HCT116 (cell line): Measurements from ENCODE around the gene MYH11. TPM values are rescaled to one million over a fixed set of nuclear protein-coding genes. Genes with fewer than 3 reads are reported as not detected.

ENCODE experiments used
- ATAC-seq: fragments of 200-7000 bp; cut with Tn5 transposase; 2 replicates; pipeline ENCODE4 v1.9.1; 2020; ENCODE audit warnings: mild to moderate bottlenecking, moderate library complexity
- BruUV-seq: library from RNA; stranded (reverse); fragments of 400-500 nt; replicated peaks from 2 replicates; lab custom pipeline; 2021; lab: Mats Ljungman, UMichigan
- CTCF ChIA-PET: fragments of 300-600 bp; sonication (Branson Sonifier 250); formaldehyde crosslinking; loops from one replicate; lab custom pipeline; 2021; ENCODE audit warnings: antibody characterized with exemption; lab: Charles Lee
- POLR2A ChIA-PET: fragments of 300-600, 350-600 bp; sonication (Branson Sonifier 250); formaldehyde crosslinking; loops from one replicate; lab custom pipeline; 2021; ENCODE audit warnings: antibody characterized with exemption; lab: Charles Lee
- RAD21 ChIA-PET, 2 experiments: fragments of 300-600 bp; sonication (Branson Sonifier 250); formaldehyde crosslinking; loops; one replicate each; lab custom pipeline; 2023; ENCODE audit warnings: low total read pairs in 2 of 2; ENCODE audit not compliant: uncharacterized antibody in 2 of 2, unreplicated experiment in 2 of 2, low non-redundant PET in 1 of 2; lab: Charles Lee
- DNase-seq: peaks from one replicate; pipeline ENCODE4 v3.0.0-alpha.2; 2010; ENCODE audit warnings: low read depth, low spot score
- H2AFZ ChIP-seq: fragments of 200-600 bp; shearing (Covaris generic), sonication (generic); 2 replicates; pipeline ENCODE4 v1.6.1; 2017; ENCODE audit warnings: low read depth, mixed run types, mixed read lengths, antibody characterized with exemption, low read length; ENCODE audit not compliant: poor library complexity, severe bottlenecking
- H3K27ac ChIP-seq: 2 replicates; pipeline ENCODE4 v1.5.1; 2012; ENCODE audit warnings: low read depth, low read length
- H3K27me3 ChIP-seq: fragments of 200-600 bp; sonication (generic); 2 replicates; pipeline ENCODE4 v1.6.1; 2016; ENCODE audit warnings: mixed run types, low read length, mixed read lengths; ENCODE audit not compliant: insufficient read depth
- H3K36me3 ChIP-seq, 2 experiments: fragments of 200-500 bp in 1 of 2; fragments of 200-600 bp in 1 of 2; sonication (Bioruptor generic) in 1 of 2; sonication (generic) in 1 of 2; 2 replicates each; pipeline versions ENCODE4 v1.5.1 to v1.6.1; 2014 to 2016; ENCODE audit warnings: low read length in 2 of 2, inconsistent platforms in 1 of 2, mixed read lengths in 1 of 2, mixed run types in 1 of 2; ENCODE audit not compliant: insufficient read depth in 2 of 2, control insufficient read depth in 1 of 2
- H3K4me1 ChIP-seq, 2 experiments: fragments of 200-600 bp in 1 of 2; sonication (generic) in 1 of 2; 2 replicates each; pipeline versions ENCODE4 v1.5.1 to v1.6.1; 2012 to 2017; ENCODE audit warnings: low read length in 2 of 2, inconsistent platforms in 1 of 2, mild to moderate bottlenecking in 1 of 2, mixed read lengths in 1 of 2, mixed run types in 1 of 2, moderate library complexity in 1 of 2; ENCODE audit not compliant: insufficient read depth in 2 of 2, control insufficient read depth in 1 of 2
- H3K4me2 ChIP-seq: fragments of 200-600 bp; sonication (generic); 2 replicates; pipeline ENCODE4 v1.6.1; 2017; ENCODE audit warnings: mixed run types, low read length, mixed read lengths
- H3K4me3 ChIP-seq, 2 experiments: fragments of 200-600 bp in 1 of 2; sonication (generic) in 1 of 2; replicated peaks in 1 of 2; 2 replicates each; pipeline ENCODE4 v1.5.1; 2011 to 2016; ENCODE audit warnings: low read length in 2 of 2, control low read depth in 1 of 2, low read depth in 1 of 2, mild to moderate bottlenecking in 1 of 2, mixed read lengths in 1 of 2, mixed run types in 1 of 2
- H3K79me2 ChIP-seq: fragments of 200-600 bp; sonication (generic); 2 replicates; pipeline ENCODE4 v1.6.1; 2017; ENCODE audit warnings: mild to moderate bottlenecking, mixed run types, low read length, moderate library complexity, mixed read lengths; ENCODE audit not compliant: insufficient read depth
- H3K9ac ChIP-seq: fragments of 200-600 bp; sonication (generic); 2 replicates; pipeline ENCODE4 v1.6.1; 2016; ENCODE audit warnings: low read length, mixed read lengths
- H3K9me2 ChIP-seq: fragments of 200-600 bp; sonication (generic), shearing (Covaris generic); 2 replicates; pipeline ENCODE4 v1.6.1; 2017; ENCODE audit warnings: mixed run types, mild to moderate bottlenecking, moderate library complexity; ENCODE audit not compliant: insufficient read depth
- H3K9me3 ChIP-seq, 2 experiments: fragments of 200-500 bp in 1 of 2; fragments of 200-600 bp in 1 of 2; sonication (Bioruptor generic) in 1 of 2; sonication (generic) in 1 of 2; 2 replicates each; pipeline ENCODE4 v1.6.1; 2014 to 2017; ENCODE audit warnings: low read length in 2 of 2, mixed read lengths in 2 of 2, inconsistent platforms in 1 of 2, low read depth in 1 of 2, mild to moderate bottlenecking in 1 of 2, mixed run types in 1 of 2, moderate library complexity in 1 of 2; ENCODE audit not compliant: control insufficient read depth in 1 of 2, insufficient read depth in 1 of 2
- H4K20me1 ChIP-seq: fragments of 200-600 bp; sonication (generic), shearing (Covaris generic); 2 replicates; pipeline ENCODE4 v1.6.1; 2017; ENCODE audit warnings: mixed run types, mild to moderate bottlenecking, moderate library complexity; ENCODE audit not compliant: insufficient read depth
- CBX3 ChIP-seq: IDR thresholded peaks from 2 replicates; pipeline ENCODE4 v1.6.1; 2012; ENCODE audit warnings: low read depth
- CEBPB ChIP-seq: IDR thresholded peaks from 2 replicates; pipeline ENCODE4 v1.6.1; 2012; ENCODE audit warnings: low read depth
- CTCF ChIP-seq, 3 experiments: fragments of 200-600 bp in 1 of 3; sonication (generic) in 1 of 3; IDR thresholded peaks in 2 of 3; conservative IDR thresholded peaks in 1 of 3; 2 replicates each; pipeline ENCODE4 v1.5.1; 2012 to 2017; ENCODE audit warnings: low read depth in 2 of 3, low read length in 2 of 3, antibody characterized with exemption in 1 of 3, borderline replicate concordance in 1 of 3, control low read depth in 1 of 3, mild to moderate bottlenecking in 1 of 3, mixed read lengths in 1 of 3, mixed run types in 1 of 3, moderate library complexity in 1 of 3; ENCODE audit not compliant: insufficient read depth in 1 of 3
- EGR1 ChIP-seq: IDR thresholded peaks from 2 replicates; pipeline ENCODE4 v1.6.1; 2012; ENCODE audit warnings: low read depth
- FOSL1 ChIP-seq: IDR thresholded peaks from 2 replicates; pipeline ENCODE4 v1.6.1; 2012; ENCODE audit warnings: low read depth
- JUND ChIP-seq: IDR thresholded peaks from 2 replicates; pipeline ENCODE4 v1.6.1; 2012
- RAD21 ChIP-seq: IDR thresholded peaks from 2 replicates; pipeline ENCODE4 v1.6.1; 2012; ENCODE audit warnings: low read depth, mild to moderate bottlenecking
- REST ChIP-seq: IDR thresholded peaks from 2 replicates; pipeline ENCODE4 v1.6.1; 2012; ENCODE audit warnings: low read depth
- SIN3A ChIP-seq: IDR thresholded peaks from 2 replicates; pipeline ENCODE4 v1.6.1; 2012; ENCODE audit warnings: low read depth
- SRF ChIP-seq: IDR thresholded peaks from 2 replicates; pipeline ENCODE4 v1.6.1; 2012; ENCODE audit warnings: low read depth
- TCF7L2 ChIP-seq: IDR thresholded peaks from 2 replicates; pipeline ENCODE4 v1.7.0; 2011; ENCODE audit warnings: borderline replicate concordance, inconsistent platforms; ENCODE audit not compliant: insufficient read depth, insufficient read length; ENCODE audit errors: extremely low read depth
- YY1 ChIP-seq: IDR thresholded peaks from 2 replicates; pipeline ENCODE4 v1.6.1; 2011; ENCODE audit warnings: low read length, low read depth, moderate library complexity, mild to moderate bottlenecking; ENCODE audit not compliant: insufficient replicate concordance; ENCODE audit errors: extremely low read depth
- intact Hi-C: fragments of 100-400 bp; cut with micrococcal nuclease; formaldehyde crosslinking; loops from 2 replicates; pipeline ENCODE4 v1.10.0; 2022
- total RNA-seq: library from RNA; stranded (reverse); gene quantifications from one replicate; pipeline ENCODE4 v1.2.1, GENCODE V29; 2021; ENCODE audit not compliant: unreplicated experiment
- TF ChIP-seq, protein P1 (sequence below): IDR thresholded peaks from 2 replicates; pipeline ENCODE4 v1.6.1; 2011; ENCODE audit warnings: mild to moderate bottlenecking, low read length, moderate library complexity; ENCODE audit not compliant: insufficient replicate concordance; ENCODE audit errors: extremely low read depth

The MYH11 gene
- total RNA-seq, 1 experiment from 2014 or later: 0.61 TPM

DNA sequence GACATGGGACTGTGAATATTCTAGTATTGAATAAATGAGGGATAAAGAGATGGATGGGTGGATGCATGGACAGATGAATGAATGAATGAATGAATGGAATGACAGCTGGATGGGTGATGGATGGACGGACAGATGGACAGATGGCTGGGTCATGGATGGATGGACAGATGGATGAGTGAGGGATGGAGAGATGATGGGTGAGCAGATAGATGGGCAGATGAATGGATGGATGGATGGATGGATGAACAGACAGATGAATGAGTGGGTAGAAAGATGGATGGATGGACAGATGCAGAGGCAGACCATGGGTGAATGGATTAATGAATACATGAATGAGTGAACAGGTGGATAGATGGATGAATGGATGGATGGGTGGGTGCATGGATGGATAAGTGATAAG, 96.7 kb downstream of the MYH11 start:
- Histone ChIP-seq H3K4me2 (no peak overlapping the region), H3K79me2 (no peaks in the 10 kb centered on the region), H3K9ac (no peak overlapping the region), H3K27me3 (no peaks in the 10 kb centered on the region), H3K9me3 (no peaks in the 10 kb centered on the region), H3K4me1 (no peaks in the 10 kb centered on the region; a peak in 1 of 4 replicates), H2AFZ (no peak overlapping the region), H3K4me3 (no peak overlapping the region), H3K9me2 (no peaks in the 10 kb centered on the region), H3K36me3 (no peaks in the 10 kb centered on the region), H3K27ac (no peak overlapping the region), H4K20me1 (no peaks in the 10 kb centered on the region)
- no peak for TF ChIP-seq EGR1
- no peak for TF ChIP-seq RAD21
- TF ChIP-seq SIN3A: no peak
- ChIA-PET POLR2A (no interaction called here), RAD21 (no interaction called here), CTCF (no interaction called here)
- BruUV-seq: no TSS peak
- ATAC-seq (no peak), DNase-seq (no peak)
- intact Hi-C loops: loop anchor here (10.0 kb wide), 1 partner anchor 55 kb away; no protein-coding TSS in a partner anchor

DNA sequence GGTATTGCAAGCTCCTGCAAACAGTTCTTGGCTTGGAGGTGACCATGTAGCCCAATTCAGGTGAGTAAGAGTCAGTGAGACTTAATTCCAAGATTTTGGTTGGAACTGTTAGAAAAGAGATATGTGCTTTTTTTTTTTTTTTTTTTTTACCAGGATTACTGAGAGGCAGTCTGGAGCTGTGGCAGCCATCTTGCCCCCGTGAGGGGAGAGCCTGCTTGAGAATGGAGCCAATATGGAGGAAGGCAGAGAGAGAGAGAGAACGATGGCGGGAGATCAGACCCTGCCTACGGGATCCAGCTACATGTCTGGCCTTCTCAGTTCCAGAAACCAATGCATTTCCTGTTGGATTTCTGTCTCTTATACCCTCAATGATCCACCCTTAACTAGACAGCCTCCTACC, 97.8 kb downstream of the MYH11 start:
- no peak overlapping the region for H3K4me3 ChIP-seq

More for the DNA sequence above, 97.8 kb downstream of the MYH11 start:
- H3K9me2 ChIP-seq: no peaks in the 10 kb centered on the region
- no peaks in the 10 kb centered on the region for H3K27me3 ChIP-seq
- TF ChIP-seq JUND: no peak
- no peak for TF ChIP-seq CEBPB
- no peak for TF ChIP-seq REST
- no peak for TF ChIP-seq SRF
- TF ChIP-seq TCF7L2: no peak
- no peak for TF ChIP-seq EGR1
- TF ChIP-seq FOSL1: no peak
- TF ChIP-seq CBX3: no peak
- no peak for TF ChIP-seq RAD21
- TF ChIP-seq YY1: no peak
- no peak for TF ChIP-seq CTCF (IDR thresholded peaks at IDR 0.05 in 2 of 3, conservative IDR thresholded peaks at IDR 0.05 in 1 of 3; ENCODE audit: borderline replicate concordance in 1 of 3, insufficient read depth in 1 of 3, low read depth in 2 of 3, low read length in 2 of 3)
- TF ChIP-seq, protein P1, sequence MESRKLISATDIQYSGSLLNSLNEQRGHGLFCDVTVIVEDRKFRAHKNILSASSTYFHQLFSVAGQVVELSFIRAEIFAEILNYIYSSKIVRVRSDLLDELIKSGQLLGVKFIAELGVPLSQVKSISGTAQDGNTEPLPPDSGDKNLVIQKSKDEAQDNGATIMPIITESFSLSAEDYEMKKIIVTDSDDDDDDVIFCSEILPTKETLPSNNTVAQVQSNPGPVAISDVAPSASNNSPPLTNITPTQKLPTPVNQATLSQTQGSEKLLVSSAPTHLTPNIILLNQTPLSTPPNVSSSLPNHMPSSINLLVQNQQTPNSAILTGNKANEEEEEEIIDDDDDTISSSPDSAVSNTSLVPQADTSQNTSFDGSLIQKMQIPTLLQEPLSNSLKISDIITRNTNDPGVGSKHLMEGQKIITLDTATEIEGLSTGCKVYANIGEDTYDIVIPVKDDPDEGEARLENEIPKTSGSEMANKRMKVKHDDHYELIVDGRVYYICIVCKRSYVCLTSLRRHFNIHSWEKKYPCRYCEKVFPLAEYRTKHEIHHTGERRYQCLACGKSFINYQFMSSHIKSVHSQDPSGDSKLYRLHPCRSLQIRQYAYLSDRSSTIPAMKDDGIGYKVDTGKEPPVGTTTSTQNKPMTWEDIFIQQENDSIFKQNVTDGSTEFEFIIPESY: no peak
- H3K79me2 ChIP-seq: no peaks in the 10 kb centered on the region
- ChIA-PET RAD21 (no interaction called here), CTCF (no interaction called here), POLR2A (no interaction called here)
- DNase-seq (no peak), ATAC-seq (no peak)
- intact Hi-C loops: no loop called here
- no peak overlapping the region for H3K9ac ChIP-seq
- H3K4me1 ChIP-seq: no peaks in the 10 kb centered on the region; a peak in 1 of 4 replicates
- H2AFZ ChIP-seq: no peak overlapping the region
- H3K27ac ChIP-seq: no peak overlapping the region
- no TSS peak for BruUV-seq
- H3K36me3 ChIP-seq: no peaks in the 10 kb centered on the region
- no peaks in the 10 kb centered on the region for H3K9me3 ChIP-seq
- no peak overlapping the region for H3K4me2 ChIP-seq
- no peaks in the 10 kb centered on the region for H4K20me1 ChIP-seq
